G401 (cell line): ENCODE results near the gene TWF2. TPM values are rescaled to one million over a fixed set of nuclear protein-coding genes. Genes with fewer than 3 reads are reported as not detected.

Source experiments
- DNase-seq: peaks from one replicate; pipeline ENCODE4 v3.0.0-alpha.2; 2015; ENCODE audit warnings: low spot score
- in situ Hi-C: cut with HindIII; loops from 2 replicates; pipeline ENCODE4 v1.10.0; 2016; ENCODE audit warnings: low sequenced_read_pairs, mixed read lengths
- total RNA-seq: library from RNA; depleted of rRNA; stranded (reverse); fragments of >200 nt; shearing (Covaris generic); gene quantifications from 2 replicates; pipeline ENCODE4 v1.2.3, GENCODE V29; 2014

Gene TWF2
- total RNA-seq, 1 experiment from 2014 or later, result 237 TPM

GRCh38 chr3:52262447-52262846 lies 23.5 kb upstream of the TWF2 start:
- DNase-seq, result no peak
- in situ Hi-C loops, result no loop called here

GRCh38 chr3:52259448-52259847 lies 20.5 kb upstream of the TWF2 start:
- in situ Hi-C loops, result no loop called here
- DNase-seq, result no peak

GRCh38 chr3:52259035-52259434 lies 20.1 kb upstream of the TWF2 start:
- DNase-seq, result no peak
- in situ Hi-C loops, result no loop called here

- DNase-seq, result no peak
- in situ Hi-C loops, result no loop called here
These were observed 19.0 kb upstream of the TWF2 start for GRCh38 chr3:52257911-52258310.

GRCh38 chr3:52256622-52257021 lies 17.7 kb upstream of the TWF2 start:
- DNase-seq, result no peak
- in situ Hi-C loops, result no loop called here

- no peak for DNase-seq
These were observed 17.2 kb upstream of the TWF2 start for GRCh38 chr3:52256159-52256558.

GRCh38 chr3:52254608-52255007 lies 15.7 kb upstream of the TWF2 start:
- DNase-seq, result no peak
- in situ Hi-C loops, result no loop called here

More at GRCh38 chr3:52256159-52256558, 17.2 kb upstream of the TWF2 start:
- in situ Hi-C loops, result no loop called here

- DNase-seq, result no peak
- in situ Hi-C loops, result no loop called here
These were observed 14.7 kb upstream of the TWF2 start for GRCh38 chr3:52253314-52254304.

- no peak for DNase-seq
- in situ Hi-C loops, result no loop called here
These were observed 11.2 kb upstream of the TWF2 start for GRCh38 chr3:52250122-52250521.

- no peak for DNase-seq
- in situ Hi-C loops, result no loop called here
These were observed 10.7 kb upstream of the TWF2 start for GRCh38 chr3:52249683-52250082.

- DNase-seq, result peak; percentile 97
- in situ Hi-C loops, result no loop called here
These were observed 10.0 kb upstream of the TWF2 start for GRCh38 chr3:52248816-52249547.

GRCh38 chr3:52248165-52248541 lies 9.2 kb upstream of the TWF2 start:
- in situ Hi-C loops, result no loop called here
- DNase-seq, result no peak

GRCh38 chr3:52247409-52248164 lies 8.6 kb upstream of the TWF2 start:
- DNase-seq, result no peak
- in situ Hi-C loops, result no loop called here

GRCh38 chr3:52246728-52247408 lies 7.9 kb upstream of the TWF2 start:
- in situ Hi-C loops, result no loop called here
- no peak for DNase-seq

GRCh38 chr3:52246264-52246620 lies 7.3 kb upstream of the TWF2 start:
- in situ Hi-C loops, result no loop called here
- no peak for DNase-seq

GRCh38 chr3:52245322-52246263 lies 6.6 kb upstream of the TWF2 start, which contains the start of gene PPM1M:
TSS of gene PPM1M (plus strand) at chr3:52245759. CDS start at chr3:52245825, 66 bp downstream.
- no peak for DNase-seq
- in situ Hi-C loops, result no loop called here

- no peak for DNase-seq
- in situ Hi-C loops, result no loop called here
These were observed 5.1 kb upstream of the TWF2 start for GRCh38 chr3:52243791-52244628.
